Fibroblast of villous mesenchyme (primary cell): Measurements from ENCODE around the gene PPRC1. TPM values are rescaled to one million over a fixed set of nuclear protein-coding genes. Genes with fewer than 3 reads are reported as not detected.

Experiments
- DNase-seq: peaks from one replicate; pipeline ENCODE4 v3.0.0-alpha.2; 2010; ENCODE audit warnings: low read depth
- H3K4me3 ChIP-seq: 2 replicates; pipeline ENCODE4 v1.5.1; 2011; ENCODE audit warnings: low read depth, mild to moderate bottlenecking, low read length
- CTCF ChIP-seq: IDR thresholded peaks from 2 replicates; pipeline ENCODE4 v1.5.1; 2012; ENCODE audit warnings: low read depth, mild to moderate bottlenecking, low read length; ENCODE audit not compliant: insufficient read depth
- total RNA-seq: library from RNA; depleted of rRNA; stranded (reverse); fragments of >200 nt; gene quantifications from 2 replicates; pipeline ENCODE4 v1.2.3, GENCODE V29; 2012

The PPRC1 gene
- total RNA-seq, 1 donor: 28.5 TPM

DNA sequence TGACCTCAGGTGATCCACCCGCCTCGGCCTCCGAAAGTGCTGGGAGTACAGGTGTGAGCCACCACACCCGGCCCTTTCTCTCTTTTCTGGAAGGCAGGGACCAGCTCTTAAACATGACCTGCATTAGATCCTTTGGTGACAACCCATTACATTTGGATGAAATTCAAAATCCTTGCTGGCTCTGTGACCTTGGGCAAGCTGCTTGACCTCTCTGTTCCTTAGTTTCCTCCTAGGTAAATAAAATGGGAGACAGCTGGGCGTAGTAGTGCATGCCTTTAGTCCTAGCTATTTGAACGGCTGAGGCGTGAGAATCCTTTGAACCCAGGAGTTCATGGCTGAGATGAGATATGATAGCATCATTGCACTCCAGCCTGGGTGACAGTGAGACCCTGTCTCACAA is 36.4 kb upstream of the PPRC1 start:
- no peak for DNase-seq
- H3K4me3 ChIP-seq: no peak overlapping the region
- TF ChIP-seq CTCF: no peak

DNA sequence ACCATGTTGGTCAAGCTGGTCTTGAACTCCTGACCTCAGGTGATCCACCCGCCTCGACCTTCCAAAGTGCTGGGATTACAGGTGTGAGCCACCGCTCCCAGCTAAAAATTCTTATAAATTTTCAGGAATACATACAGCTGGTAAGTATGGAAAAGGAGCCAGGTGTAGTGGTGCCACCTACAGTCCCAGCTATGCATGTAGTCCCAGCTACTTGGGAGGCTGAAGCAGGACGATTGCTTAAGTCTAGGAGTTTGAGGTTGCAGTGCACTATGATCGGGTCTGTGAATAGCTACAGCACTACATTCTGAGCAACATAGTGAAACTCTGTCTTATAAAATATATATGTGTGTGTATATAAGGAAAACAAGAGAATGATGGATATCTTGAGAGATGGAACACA is 31.7 kb upstream of the PPRC1 start:
- no peak for TF ChIP-seq CTCF
- H3K4me3 ChIP-seq: no peak overlapping the region
- DNase-seq: no peak

GRCh38 chr10:102102421-102102820 is 30.4 kb upstream of the PPRC1 start:
- H3K4me3 ChIP-seq: no peak overlapping the region
- no peak for TF ChIP-seq CTCF
- DNase-seq: no peak

DNA sequence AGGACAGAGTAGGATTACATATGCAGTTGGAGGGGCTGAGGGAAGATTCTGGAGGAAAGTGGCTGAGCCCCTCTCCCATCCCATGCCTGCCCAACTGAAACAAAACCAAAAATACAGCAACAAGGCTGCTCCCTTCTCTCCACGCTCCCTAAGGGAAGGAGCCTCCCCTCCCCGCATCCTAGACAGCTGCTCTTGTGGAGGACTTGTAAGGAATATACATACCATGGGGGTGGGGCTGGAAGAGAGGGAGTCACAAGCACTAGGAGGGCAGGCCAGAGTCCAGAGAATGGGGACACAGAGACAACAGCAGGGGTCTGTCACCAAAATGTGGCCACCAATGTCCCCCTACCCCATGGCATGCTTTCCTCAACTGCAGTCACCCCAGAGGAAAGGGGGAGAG is 25.8 kb upstream of the PPRC1 start:
- no peak overlapping the region for H3K4me3 ChIP-seq
- TF ChIP-seq CTCF: no peak
- DNase-seq: no peak

DNA sequence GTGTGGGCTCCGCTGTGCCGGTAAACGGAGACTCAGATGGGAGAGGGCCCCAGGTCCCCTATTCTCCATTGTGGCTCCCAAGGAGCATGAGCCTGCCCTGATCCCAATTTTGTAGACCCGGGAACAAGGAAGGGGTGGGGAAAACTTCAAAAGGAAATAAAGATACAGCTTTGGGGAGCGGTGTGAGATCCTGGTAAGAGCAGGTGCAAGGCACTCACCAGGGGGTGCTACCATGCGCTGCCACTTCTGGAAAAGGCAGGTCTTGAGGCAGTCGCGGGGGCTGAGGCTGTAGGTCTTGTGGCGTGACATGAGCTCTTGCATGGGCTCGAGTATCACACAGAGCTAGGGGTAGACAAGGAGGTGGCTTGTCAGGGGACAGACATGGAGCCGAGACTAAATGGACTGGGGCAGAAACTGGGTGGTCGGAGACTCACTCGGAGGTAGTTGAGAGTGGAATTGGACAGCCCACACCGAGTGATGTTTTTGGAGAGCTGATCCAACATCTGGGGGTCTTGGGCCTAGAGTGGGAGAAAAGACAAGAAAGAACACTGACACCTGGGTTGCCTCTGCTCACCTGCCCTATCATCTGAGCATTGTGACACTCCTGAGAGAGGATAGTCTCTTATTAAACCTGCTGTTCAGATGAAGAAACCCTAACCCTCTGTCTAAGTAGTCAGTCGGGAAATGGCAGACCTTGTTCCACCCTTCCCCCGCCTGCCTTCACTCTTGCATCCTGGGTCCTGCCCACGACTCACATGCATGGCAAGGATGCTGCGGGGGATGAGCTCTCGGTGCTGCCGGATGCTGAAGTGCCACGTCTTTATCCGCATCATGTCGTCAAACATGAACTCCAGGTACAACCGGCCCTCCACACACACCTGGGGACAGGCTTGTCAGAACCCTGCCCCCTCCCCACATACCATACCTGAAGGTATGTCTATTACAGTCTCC is 23.4 kb upstream of the PPRC1 start:
- no peak overlapping the region for H3K4me3 ChIP-seq
- no peak for DNase-seq
- TF ChIP-seq CTCF: no peak

DNA sequence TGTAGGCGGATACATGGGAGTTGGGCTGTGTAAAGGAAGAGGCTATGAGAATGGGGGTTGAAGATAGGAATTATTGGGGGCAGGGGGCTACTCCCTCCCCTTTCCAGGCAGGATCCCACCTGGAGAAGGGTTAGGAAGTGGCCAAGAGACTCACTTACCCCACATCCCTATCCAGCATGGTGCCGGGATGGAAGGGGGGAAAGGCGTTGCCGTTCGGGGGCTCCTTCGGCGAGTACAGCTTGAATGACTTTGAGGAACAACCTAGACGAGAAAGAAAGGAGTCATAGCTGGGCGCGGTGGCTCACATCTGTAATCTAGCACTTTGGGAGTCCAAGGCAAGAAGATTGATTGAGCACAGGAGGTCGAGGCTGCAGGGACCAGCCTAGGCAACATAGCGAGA is 21.6 kb upstream of the PPRC1 start:
- H3K4me3 ChIP-seq: no peak overlapping the region
- no peak for DNase-seq
- TF ChIP-seq CTCF: no peak
